T-cell (primary cell): ENCODE measurements around the gene MPO. TPM values are rescaled to one million over a fixed set of nuclear protein-coding genes. Genes with fewer than 3 reads are reported as not detected.
A peak's percentile ranks its signal among the peaks of the same experiment; 100 is the strongest.

Experiments used
- ATAC-seq, 4 experiments: fragments of 200-7000 bp in 3 of 4; fragments of 150-1000 bp in 1 of 4; cut with Tn5 transposase; replicated peaks in 1 of 4; 1 replicate in 3 of 4; 2 replicates in 1 of 4; pipeline ENCODE4 v1.10.0; 2021; ENCODE audit warnings: moderate library complexity in 3 of 4, mild to moderate bottlenecking in 2 of 4, moderate number of reproducible peaks in 1 of 4
- CTCF ChIA-PET, 2 donors: fragments of 300-600 bp; sonication (Branson Sonifier 250); formaldehyde crosslinking; loops; one replicate each; lab custom pipeline; 2022; ENCODE audit warnings: antibody characterized with exemption in 2 of 2; lab: Charles Lee
- POLR2A ChIA-PET, 2 donors: fragments of 300-600 bp; sonication (Branson Sonifier 250); formaldehyde crosslinking; loops; one replicate each; lab custom pipeline; 2022; ENCODE audit warnings: antibody characterized with exemption in 2 of 2; lab: Charles Lee
- DNase-seq, 35 experiments: peaks; one replicate each; pipeline versions ENCODE4 v3.0.0 to v3.0.0-alpha.2; 2013 to 2023
- H3K27ac ChIP-seq: one replicate; pipeline ENCODE4 v1.5.1; 2013; ENCODE audit warnings: low read length
- H3K27me3 ChIP-seq, 2 experiments: replicated peaks in 1 of 2; 1 replicate in 1 of 2; 2 replicates in 1 of 2; pipeline versions ENCODE4 v1.6.1 to v1.7.0; 2013; ENCODE audit warnings: low read length in 1 of 2, mixed read lengths in 1 of 2; ENCODE audit not compliant: control insufficient read depth in 2 of 2, insufficient read depth in 2 of 2; ENCODE audit errors: extremely low read depth in 1 of 2
- H3K36me3 ChIP-seq, 2 donors: 1 replicate in 1 of 2; 2 replicates in 1 of 2; pipeline versions ENCODE4 v1.6.1 to v1.7.0; 2013; ENCODE audit warnings: low read length in 1 of 2; ENCODE audit not compliant: control insufficient read depth in 2 of 2, insufficient read depth in 1 of 2; ENCODE audit errors: extremely low read depth in 1 of 2
- H3K4me1 ChIP-seq, 2 experiments: 1 replicate in 1 of 2; 2 replicates in 1 of 2; pipeline versions ENCODE4 v1.6.1 to v1.7.0; 2013; ENCODE audit warnings: low read length in 2 of 2, mixed read lengths in 1 of 2; ENCODE audit not compliant: insufficient read depth in 2 of 2, control insufficient read depth in 1 of 2; ENCODE audit errors: extremely low read depth in 1 of 2
- H3K4me3 ChIP-seq, 2 donors: 1 replicate in 1 of 2; 2 replicates in 1 of 2; pipeline versions ENCODE4 v1.5.1 to v1.7.0; 2013; ENCODE audit warnings: mild to moderate bottlenecking in 2 of 2, low read length in 1 of 2, moderate library complexity in 1 of 2; ENCODE audit not compliant: control insufficient read depth in 1 of 2; ENCODE audit errors: extremely low read depth in 1 of 2
- H3K9me3 ChIP-seq: 2 replicates; pipeline ENCODE4 v1.7.0; 2013
- H3K27ac Mint-ChIP-seq, 2 donors: one replicate each; pipeline ENCODE4 v1.8.0; 2020 to 2021; ENCODE audit warnings: mild to moderate bottlenecking in 2 of 2, mixed read lengths in 2 of 2
- H3K27me3 Mint-ChIP-seq, 2 donors: one replicate each; pipeline ENCODE4 v1.8.0; 2021 to 2022; ENCODE audit warnings: mixed read lengths in 2 of 2
- H3K36me3 Mint-ChIP-seq: one replicate; pipeline ENCODE4 v1.8.0; 2021; ENCODE audit warnings: mixed read lengths
- H3K4me1 Mint-ChIP-seq, 3 donors: one replicate each; pipeline ENCODE4 v1.8.0; 2020 to 2022; ENCODE audit warnings: mixed read lengths in 3 of 3, mild to moderate bottlenecking in 1 of 3
- H3K4me3 Mint-ChIP-seq, 3 donors: one replicate each; pipeline ENCODE4 v1.8.0; 2020 to 2022; ENCODE audit warnings: mild to moderate bottlenecking in 3 of 3, mixed read lengths in 3 of 3, moderate library complexity in 3 of 3
- H3K9me3 Mint-ChIP-seq, 3 donors: one replicate each; pipeline ENCODE4 v1.8.0; 2020 to 2022; ENCODE audit warnings: mixed read lengths in 3 of 3
- WGBS: methylation state at CpG from one replicate; pipeline ENCODE4 v1.1.5; 2013; ENCODE audit warnings: missing lambda C conversion rate; ENCODE audit not compliant: insufficient coverage; 5-methylcytosine and 5-hydroxymethylcytosine counted together
- total RNA-seq, 35 experiments: library from RNA in 6 of 35; stranded (reverse) in 6 of 35; fragments of 120-200 nt in 1 of 35; gene quantifications; one replicate each; pipeline versions ENCODE4 v1.2.1 to v1.2.4 and lab custom pipeline; 2013 to 2026

MPO gene
- total RNA-seq, 5 donors from 2014 or later (not counting 1 experiment from before 2014, with no cell fraction given), result 0.32 to 1.9 (median 1.1) TPM

DNA sequence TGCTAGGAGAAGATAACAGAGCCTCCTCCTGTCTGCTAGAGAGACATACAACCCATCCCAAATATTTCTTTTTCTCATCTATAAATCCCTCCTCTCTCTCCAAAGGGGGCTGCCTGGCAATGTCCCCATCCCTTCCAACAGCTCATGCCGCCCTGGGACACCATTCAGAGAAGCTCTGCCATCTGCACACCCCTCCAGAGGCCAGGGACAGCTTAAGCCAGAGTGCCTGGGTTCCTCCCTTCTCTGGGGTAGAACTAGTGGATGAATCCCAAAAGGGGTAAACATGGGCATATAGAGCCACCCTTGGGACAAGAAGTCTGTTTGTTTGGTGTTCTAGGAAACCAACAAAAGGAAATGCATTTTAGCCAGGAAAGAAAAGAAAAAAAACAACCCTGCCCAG, 44.9 kb downstream of the MPO start:
- no peaks in the 10 kb centered on the region for H3K9me3 Mint-ChIP-seq
- H3K4me3 ChIP-seq, result no peak overlapping the region
- no peaks in the 10 kb centered on the region for H3K4me1 Mint-ChIP-seq
- DNase-seq, result no peak
- no peak for ATAC-seq
- no peaks in the 10 kb centered on the region for H3K4me1 ChIP-seq
- no peaks in the 10 kb centered on the region for H3K9me3 ChIP-seq
- POLR2A ChIA-PET, result interaction anchor here in 1 of 2 donors (0.6 kb wide), 1 partner anchor 1167 kb away, joined by 3 read pairs; no protein-coding TSS in a partner anchor
- H3K27ac ChIP-seq, result no peak overlapping the region
- H3K27me3 ChIP-seq, result peaks cover 2 to 35% of the 10 kb centered on the region in 2 experiments
- no CpG with 5 or more reads among the region's 1 CpG for WGBS
- CTCF ChIA-PET, result interaction anchor here in 1 of 2 donors (1.6 kb wide), 1 partner anchor 14 kb away, joined by 6 read pairs; no protein-coding TSS in a partner anchor
- H3K27me3 Mint-ChIP-seq, result peaks cover 33 to 45% of the 10 kb centered on the region in 2 donors
- H3K36me3 Mint-ChIP-seq, result no peaks in the 10 kb centered on the region
- H3K4me3 Mint-ChIP-seq, result no peak overlapping the region
- no peak overlapping the region for H3K27ac Mint-ChIP-seq
- H3K36me3 ChIP-seq, result no peaks in the 10 kb centered on the region

- no peak overlapping the region for H3K4me3 ChIP-seq
- Mint-ChIP-seq H3K4me3 (no peak overlapping the region), H3K4me1 (no peaks in the 10 kb centered on the region), H3K9me3 (no peaks in the 10 kb centered on the region), H3K36me3 (no peaks in the 10 kb centered on the region), H3K27me3 (peaks cover 32 to 35% of the 10 kb centered on the region in 2 donors), H3K27ac (no peak overlapping the region)
- ChIA-PET POLR2A (no interaction called here), CTCF (no interaction called here)
- no peak overlapping the region for H3K27ac ChIP-seq
- no peaks in the 10 kb centered on the region for H3K9me3 ChIP-seq
- 77% methylated on average over 2 of the region's 3 CpGs for WGBS
- no peaks in the 10 kb centered on the region for H3K4me1 ChIP-seq
- DNase-seq, result no peak
- ATAC-seq, result no peak
- H3K36me3 ChIP-seq, result no peaks in the 10 kb centered on the region
- H3K27me3 ChIP-seq, result peaks cover 2 to 31% of the 10 kb centered on the region in 2 experiments
Measured at GRCh38 chr17:58234512-58234911, 46.2 kb downstream of the MPO start.

- no CpG with 5 or more reads among the region's 3 CpGs for WGBS
- no peak overlapping the region for H3K4me3 ChIP-seq
- ATAC-seq (no peak), DNase-seq (no peak)
- H3K27me3 Mint-ChIP-seq, result peaks cover 25 to 36% of the 10 kb centered on the region in 2 donors
- no peaks in the 10 kb centered on the region for H3K36me3 Mint-ChIP-seq
- H3K27ac Mint-ChIP-seq, result no peak overlapping the region
- no peaks in the 10 kb centered on the region for H3K9me3 ChIP-seq
- H3K27ac ChIP-seq, result no peak overlapping the region
- ChIA-PET POLR2A (no interaction called here), CTCF (no interaction called here)
- H3K4me1 ChIP-seq, result no peaks in the 10 kb centered on the region
- H3K27me3 ChIP-seq, result peaks cover 0 to 31% of the 10 kb centered on the region in 2 experiments
- no peaks in the 10 kb centered on the region for H3K4me1 Mint-ChIP-seq
- H3K4me3 Mint-ChIP-seq, result no peak overlapping the region
- H3K36me3 ChIP-seq, result no peaks in the 10 kb centered on the region
- H3K9me3 Mint-ChIP-seq, result no peaks in the 10 kb centered on the region
Measured at GRCh38 chr17:58233543-58233942, 47.2 kb downstream of the MPO start.

DNA sequence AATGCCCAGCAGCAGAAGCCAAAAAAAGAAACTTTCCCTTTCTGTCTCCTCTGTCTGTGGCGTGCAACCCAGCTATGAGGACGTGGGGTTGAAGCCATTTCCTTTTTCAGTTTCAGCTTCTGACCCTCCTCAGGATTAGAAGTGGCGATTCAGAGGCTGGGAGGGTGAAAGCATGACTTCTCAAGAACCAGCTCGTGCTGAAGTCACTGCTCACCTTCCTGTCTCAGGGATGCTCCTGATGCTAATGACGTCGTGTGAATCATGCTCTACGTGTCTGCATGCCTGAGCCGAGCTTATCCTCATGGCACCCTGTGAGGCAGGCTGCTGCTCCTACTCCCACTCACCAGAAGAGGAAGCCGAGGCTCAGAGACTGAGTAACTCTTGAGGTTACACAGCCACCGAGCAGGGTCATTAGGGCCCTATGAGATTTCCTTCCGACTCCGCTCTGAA, 48.0 kb downstream of the MPO start:
- peaks cover 27 to 43% of the 10 kb centered on the region in 2 donors for H3K27me3 Mint-ChIP-seq
- Histone ChIP-seq H3K4me3 (no peak overlapping the region), H3K9me3 (no peaks in the 10 kb centered on the region), H3K27me3 (peaks cover 0 to 31% of the 10 kb centered on the region in 2 experiments), H3K4me1 (no peaks in the 10 kb centered on the region), H3K27ac (no peak overlapping the region), H3K36me3 (no peaks in the 10 kb centered on the region)
- no peaks in the 10 kb centered on the region for H3K36me3 Mint-ChIP-seq
- DNase-seq (peak in 1 of 35 experiments; percentile 34), ATAC-seq (peak in 1 of 4 experiments; percentile 26)
- H3K27ac Mint-ChIP-seq, result no peak overlapping the region
- ChIA-PET POLR2A (no interaction called here), CTCF (interaction anchor here in 1 of 2 donors (0.6 kb wide), 1 partner anchor 108 kb away, joined by 3 read pairs; no protein-coding TSS in a partner anchor)
- 45% methylated on average over 11 of the region's 12 CpGs for WGBS
- H3K9me3 Mint-ChIP-seq, result no peaks in the 10 kb centered on the region
- no peaks in the 10 kb centered on the region for H3K4me1 Mint-ChIP-seq
- H3K4me3 Mint-ChIP-seq, result no peak overlapping the region

- Mint-ChIP-seq H3K4me1 (no peaks in the 10 kb centered on the region), H3K27me3 (peaks cover 26 to 42% of the 10 kb centered on the region in 2 donors), H3K36me3 (no peaks in the 10 kb centered on the region), H3K27ac (no peak overlapping the region), H3K4me3 (no peak overlapping the region), H3K9me3 (no peaks in the 10 kb centered on the region)
- no peaks in the 10 kb centered on the region for H3K36me3 ChIP-seq
- no peak for ATAC-seq
- H3K4me1 ChIP-seq, result no peaks in the 10 kb centered on the region
- ChIA-PET POLR2A (no interaction called here), CTCF (interaction anchor here in 1 of 2 donors (0.5 kb wide), 1 partner anchor 24 kb away, joined by 4 read pairs; no protein-coding TSS in a partner anchor)
- no peaks in the 10 kb centered on the region for H3K9me3 ChIP-seq
- no peak overlapping the region for H3K4me3 ChIP-seq
- WGBS, result no CpG with 5 or more reads among the region's 2 CpGs
- H3K27ac ChIP-seq, result no peak overlapping the region
- DNase-seq, result no peak
- H3K27me3 ChIP-seq, result peaks cover 0 to 38% of the 10 kb centered on the region in 2 experiments
Measured at GRCh38 chr17:58231641-58232040, 49.1 kb downstream of the MPO start.

DNA sequence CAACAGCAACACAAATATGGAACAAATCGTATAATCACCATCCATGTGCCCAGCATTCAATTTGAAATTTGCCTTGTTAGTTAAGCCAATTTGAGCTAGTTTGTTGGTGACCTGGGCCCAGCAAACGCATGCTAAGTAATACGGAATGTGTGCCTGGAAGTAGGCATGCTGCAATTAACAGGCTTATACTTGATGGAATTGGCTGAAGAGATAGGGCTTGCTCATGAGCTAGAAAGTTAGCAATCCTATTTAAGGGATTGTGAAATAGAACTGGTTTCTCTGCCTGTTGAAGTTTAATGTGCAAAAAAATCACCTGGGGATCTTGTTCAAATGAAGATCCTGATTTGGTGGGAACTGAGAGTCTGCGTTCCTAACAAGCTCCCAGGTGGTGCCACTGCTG, 50.9 kb downstream of the MPO start:
- ATAC-seq, result no peak
- peaks cover 0 to 28% of the 10 kb centered on the region in 2 experiments for H3K27me3 ChIP-seq
- H3K27ac ChIP-seq, result no peak overlapping the region
- no peak overlapping the region for H3K4me3 ChIP-seq
- Mint-ChIP-seq H3K27me3 (peaks cover 13 to 29% of the 10 kb centered on the region in 2 donors), H3K36me3 (no peaks in the 10 kb centered on the region), H3K4me1 (no peaks in the 10 kb centered on the region), H3K27ac (no peak overlapping the region), H3K9me3 (no peaks in the 10 kb centered on the region), H3K4me3 (no peak overlapping the region)
- H3K36me3 ChIP-seq, result no peaks in the 10 kb centered on the region
- H3K4me1 ChIP-seq, result no peaks in the 10 kb centered on the region
- 92% methylated on average over 4 of the region's 4 CpGs for WGBS
- DNase-seq, result no peak
- ChIA-PET POLR2A (interaction anchor here in 1 of 2 donors (0.7 kb wide), 1 partner anchor 12 kb away, joined by 5 read pairs; no protein-coding TSS in a partner anchor), CTCF (interaction anchor here in 1 of 2 donors (0.7 kb wide), 1 partner anchor 68 kb away, joined by 6 read pairs; no protein-coding TSS in a partner anchor)
- no peaks in the 10 kb centered on the region for H3K9me3 ChIP-seq
